ENCODE results near the gene TAS2R14. TPM values are rescaled to one million over a fixed set of nuclear protein-coding genes. Genes with fewer than 3 reads are reported as not detected.

Gene TAS2R14, protein sequence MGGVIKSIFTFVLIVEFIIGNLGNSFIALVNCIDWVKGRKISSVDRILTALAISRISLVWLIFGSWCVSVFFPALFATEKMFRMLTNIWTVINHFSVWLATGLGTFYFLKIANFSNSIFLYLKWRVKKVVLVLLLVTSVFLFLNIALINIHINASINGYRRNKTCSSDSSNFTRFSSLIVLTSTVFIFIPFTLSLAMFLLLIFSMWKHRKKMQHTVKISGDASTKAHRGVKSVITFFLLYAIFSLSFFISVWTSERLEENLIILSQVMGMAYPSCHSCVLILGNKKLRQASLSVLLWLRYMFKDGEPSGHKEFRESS
- total RNA-seq (10 to 100 TPM in 1 of 7 donors, 1 to 10 TPM in 6; 2.5 to 10.3 (median 5.9) TPM), polyA plus RNA-seq (1 to 10 TPM; 1.6 to 2.5 (median 1.6) TPM)
- long read RNA-seq, donor 1, transcript TAS2R14-202 (1 exons, 1,858 nt) = major isoform, 6 of 6 reads
- long read RNA-seq, donor 1, partial matches to known transcripts = 0 of 6 reads
- long read RNA-seq, donor 1, other reads (novel, unspliced or antisense) = 0 of 6 reads
- long read RNA-seq, donor 2, partial matches to known transcripts = 0 of 1 reads
- long read RNA-seq, donor 2, other reads (novel, unspliced or antisense) = 0 of 1 reads

DNA sequence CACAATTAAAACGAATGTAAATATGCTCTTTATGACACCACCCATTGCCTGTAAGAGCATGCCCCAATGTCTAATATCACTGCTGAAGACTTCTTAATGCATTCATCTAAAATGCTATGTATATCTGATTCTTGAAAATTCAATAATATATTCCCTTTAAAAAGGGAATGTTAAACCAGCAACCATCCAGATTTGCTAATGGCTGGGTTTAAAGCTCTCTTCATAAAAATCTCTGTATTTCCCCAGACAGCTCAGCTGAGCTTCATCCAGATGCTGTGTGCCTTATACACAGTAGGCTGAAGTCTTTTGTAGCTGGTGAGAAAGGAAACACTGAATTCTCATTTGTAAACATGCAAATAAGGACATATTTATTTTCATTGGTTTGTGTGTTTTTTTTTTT is at the start of gene TAS2R14:
TSS of gene TAS2R14 (minus strand) at position 101 of the 400 bp plus-strand sequence. CDS start at position 45, 56 bp downstream.
- H3K9me3 ChIP-seq = no peaks in the 10 kb centered on the region
- no peaks in the 10 kb centered on the region for H3K4me1 ChIP-seq
- intact Hi-C loops (cut with DNase I; ENCODE audit: low total_unique reads) = no loop called here
- H3K36me3 ChIP-seq = no peaks in the 10 kb centered on the region
- TF ChIP-seq POLR2A (IDR thresholded peaks at IDR 0.05) = no peak
- TF ChIP-seq POLR2AphosphoS5 (IDR thresholded peaks at IDR 0.05) = no peak
- no peak for TF ChIP-seq CTCF (IDR thresholded peaks at IDR 0.05 in 8 of 11, conservative IDR thresholded peaks at IDR 0.05 in 3 of 11)
- no peak for DNase-seq
- H3K27ac ChIP-seq = no peak within 1 kb of the TSS
- 81 to 91% (median 87%) methylated on average over 1 of the region's 1 CpG for WGBS, 5 donors
- H3K4me3 ChIP-seq = no peak within 1 kb of the TSS
- no peaks in the 10 kb centered on the region for H3K27me3 ChIP-seq (replicated peaks in 1 of 7)

- no peak for DNase-seq
- 41 to 78% (median 44%) methylated on average over 2 of the region's 2 CpGs for WGBS, 5 donors
- intact Hi-C loops (cut with DNase I; ENCODE audit: low total_unique reads) = no loop called here
Observed at GRCh38 chr12:10986812-10987211, 47.7 kb upstream of the TAS2R14 start, which contains the start of gene TAS2R50. TAS2R50 (minus strand) TSS chr12:10986912; CDS start chr12:10986860, 52 bp downstream.

GRCh38 chr12:10982244-10982643 is 43.2 kb upstream of the TAS2R14 start:
- intact Hi-C loops (cut with DNase I; ENCODE audit: low total_unique reads) = no loop called here
- no peak for DNase-seq

More at GRCh38 chr12:10986812-10987211, 47.7 kb upstream of the TAS2R14 start, which contains the start of gene TAS2R50:
- Histone ChIP-seq H3K27ac (no peak within 1 kb of the TSS), H3K4me3 (no peak within 1 kb of the TSS), H3K9me3 (peaks cover 0 to 11% (median 3%) of the 10 kb centered on the region in 8 donors), H3K4me1 (peaks cover 0 to 17% (median 6%) of the 10 kb centered on the region in 6 donors), H3K27me3 (replicated peaks in 1 of 7) (no peaks in the 10 kb centered on the region), H3K36me3 (no peaks in the 10 kb centered on the region)
- TF ChIP-seq CTCF (IDR thresholded peaks at IDR 0.05 in 8 of 11, conservative IDR thresholded peaks at IDR 0.05 in 3 of 11) = no peak
- no peak for TF ChIP-seq POLR2AphosphoS5 (IDR thresholded peaks at IDR 0.05)
- no peak for TF ChIP-seq POLR2A (IDR thresholded peaks at IDR 0.05)

More at GRCh38 chr12:10982244-10982643, 43.2 kb upstream of the TAS2R14 start:
- Histone ChIP-seq H3K36me3 (no peaks in the 10 kb centered on the region), H3K9me3 (no peaks in the 10 kb centered on the region), H3K27me3 (replicated peaks in 1 of 7) (no peaks in the 10 kb centered on the region), H3K4me3 (no peak overlapping the region), H3K4me1 (peaks cover 0 to 22% (median 7%) of the 10 kb centered on the region in 6 donors), H3K27ac (no peak overlapping the region)
- whole genome bisulfite sequencing, 5 donors = 61 to 76% (median 69%) methylated on average over 5 of the region's 5 CpGs
- TF ChIP-seq CTCF (IDR thresholded peaks at IDR 0.05 in 8 of 11, conservative IDR thresholded peaks at IDR 0.05 in 3 of 11) (no peak), POLR2AphosphoS5 (IDR thresholded peaks at IDR 0.05) (no peak), POLR2A (IDR thresholded peaks at IDR 0.05) (no peak)
